GM18861 (cell line): ENCODE measurements around the gene RNF223.
"Not testable (repeated sequence)": the region's sequence is repeated elsewhere in the genome, so short reads cannot be mapped to it uniquely, and the experiment has no call there.

Source experiments
- ATAC-seq: cut with Tn5 transposase; IDR thresholded peaks from one replicate; pipeline ENCODE4 v1.9.1; 2021; ENCODE audit not compliant: unreplicated experiment

The RNF223 gene

GRCh38 chr1:1088029-1088800, 14.1 kb upstream of the RNF223 start:
- no peak for ATAC-seq

DNA sequence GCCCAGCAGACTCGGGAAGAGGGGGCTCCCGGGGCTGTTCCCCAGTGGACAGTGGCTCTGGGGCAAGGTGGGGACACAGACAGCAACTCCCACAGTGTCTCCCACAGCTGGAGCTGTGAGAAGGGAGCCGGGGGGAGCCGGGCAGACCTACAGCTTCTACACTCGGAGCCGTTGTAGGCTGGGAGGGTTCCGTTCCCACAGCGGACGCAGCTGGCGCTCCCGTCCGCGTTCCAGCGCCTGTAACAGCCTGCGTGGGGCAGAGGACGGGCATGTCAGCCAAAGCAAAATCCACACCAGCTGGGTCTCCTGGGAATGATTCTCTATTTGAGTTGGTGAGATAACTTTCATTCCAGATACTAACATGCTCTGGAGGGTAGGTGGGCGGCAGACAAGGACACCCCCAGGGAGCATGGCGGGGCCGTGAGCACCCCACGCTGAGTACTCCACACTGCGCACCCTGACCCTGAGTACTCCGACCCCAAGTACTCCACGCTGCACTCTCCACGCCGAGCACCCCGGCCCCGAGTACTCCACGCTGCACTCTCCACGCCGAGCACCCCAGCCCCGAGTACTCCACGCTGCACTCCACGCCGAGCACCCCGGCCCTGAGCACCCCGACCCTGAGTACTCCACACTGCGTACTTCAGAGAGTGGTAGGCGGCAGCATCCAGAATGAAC, 13.4 kb upstream of the RNF223 start:
- no peak for ATAC-seq

- ATAC-seq: no peak
Measured at GRCh38 chr1:1086911-1087341, 12.8 kb upstream of the RNF223 start.

DNA sequence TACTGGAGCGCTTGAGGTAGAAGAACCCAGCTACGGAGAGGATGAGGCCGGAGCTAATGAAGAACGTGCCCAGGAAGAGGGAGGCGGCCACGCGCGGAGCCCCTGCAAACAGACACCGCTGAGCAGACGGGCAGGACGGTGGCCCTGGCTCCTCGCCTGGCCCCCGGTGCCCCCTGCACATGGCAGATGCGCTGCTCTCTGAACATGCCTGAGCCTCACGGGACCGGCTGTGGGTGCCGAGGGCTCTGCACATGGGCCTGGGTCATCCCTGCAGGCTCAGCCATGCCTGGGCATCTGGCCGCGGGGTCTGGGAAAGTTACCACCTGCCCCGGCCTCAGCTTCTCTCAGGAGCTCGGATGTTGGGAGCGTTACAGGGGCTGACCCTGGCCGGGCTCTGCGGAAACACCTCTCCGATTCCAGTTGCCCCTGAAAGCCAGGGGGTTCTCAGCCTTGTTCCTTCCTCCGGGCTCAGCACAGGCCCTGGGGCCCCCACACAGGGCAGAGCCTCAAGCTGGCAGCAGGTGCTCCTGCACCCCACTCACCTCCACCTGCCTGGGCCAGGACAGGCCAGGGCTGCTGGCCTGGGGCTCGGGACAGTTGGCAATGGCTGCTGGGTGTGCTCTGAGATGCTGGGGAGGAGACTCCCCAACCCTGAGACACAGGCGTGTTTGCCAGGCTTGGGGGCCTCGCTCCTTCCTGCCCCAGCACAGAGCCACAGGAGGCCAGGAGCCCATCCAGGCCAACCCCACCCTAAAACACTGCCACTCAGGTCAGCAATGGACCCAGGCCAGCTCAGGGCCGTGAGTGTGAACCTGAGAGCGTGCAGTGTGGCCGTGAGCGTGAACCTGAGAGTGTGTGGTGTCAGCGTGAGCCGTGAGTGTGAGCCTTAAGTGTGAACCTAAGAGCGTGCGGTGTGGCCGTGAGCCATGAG, 12.1 kb upstream of the RNF223 start:
- no peak for ATAC-seq

GRCh38 chr1:1085171-1085841, 11.2 kb upstream of the RNF223 start:
- ATAC-seq: no peak

DNA sequence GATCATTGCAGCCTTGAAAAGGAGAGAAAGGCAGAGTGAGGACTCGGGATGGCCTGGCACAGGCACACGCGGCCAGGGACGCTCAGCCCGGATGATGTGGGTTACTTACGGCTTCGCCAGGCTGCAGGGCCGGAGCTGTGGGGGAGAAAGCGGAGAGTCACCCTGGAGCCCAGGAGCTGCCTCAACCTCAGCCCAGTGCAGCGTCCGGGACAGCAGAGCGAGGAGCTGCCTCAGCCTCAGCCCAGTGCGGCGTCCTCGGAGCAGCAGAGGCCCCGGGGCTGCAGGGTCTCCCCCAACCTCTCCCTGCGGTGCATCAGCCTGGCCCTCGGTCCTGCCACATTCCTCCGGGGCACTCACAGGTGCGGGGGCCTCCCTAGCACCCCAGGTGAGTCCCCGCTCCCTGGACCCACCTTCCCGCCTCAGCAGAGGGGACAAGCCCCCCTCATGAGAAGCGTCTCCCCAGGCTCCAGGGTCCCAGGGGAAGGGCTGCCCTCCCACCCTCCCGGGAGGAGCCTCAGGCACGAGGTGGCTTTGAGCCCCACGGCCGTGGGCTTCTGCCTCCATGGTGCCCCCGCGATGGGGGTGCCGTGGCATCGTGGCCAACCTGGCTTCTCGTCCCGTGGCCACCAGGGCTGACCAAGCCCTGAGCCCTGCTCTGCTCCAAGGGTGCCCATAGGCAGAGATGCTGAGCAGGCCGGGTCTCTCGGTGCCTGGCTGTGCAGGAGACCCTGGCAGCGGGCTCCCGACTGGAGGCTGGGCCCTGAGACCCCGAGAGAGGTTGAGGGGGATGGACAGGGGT, 10.5 kb upstream of the RNF223 start:
- ATAC-seq: no peak

DNA sequence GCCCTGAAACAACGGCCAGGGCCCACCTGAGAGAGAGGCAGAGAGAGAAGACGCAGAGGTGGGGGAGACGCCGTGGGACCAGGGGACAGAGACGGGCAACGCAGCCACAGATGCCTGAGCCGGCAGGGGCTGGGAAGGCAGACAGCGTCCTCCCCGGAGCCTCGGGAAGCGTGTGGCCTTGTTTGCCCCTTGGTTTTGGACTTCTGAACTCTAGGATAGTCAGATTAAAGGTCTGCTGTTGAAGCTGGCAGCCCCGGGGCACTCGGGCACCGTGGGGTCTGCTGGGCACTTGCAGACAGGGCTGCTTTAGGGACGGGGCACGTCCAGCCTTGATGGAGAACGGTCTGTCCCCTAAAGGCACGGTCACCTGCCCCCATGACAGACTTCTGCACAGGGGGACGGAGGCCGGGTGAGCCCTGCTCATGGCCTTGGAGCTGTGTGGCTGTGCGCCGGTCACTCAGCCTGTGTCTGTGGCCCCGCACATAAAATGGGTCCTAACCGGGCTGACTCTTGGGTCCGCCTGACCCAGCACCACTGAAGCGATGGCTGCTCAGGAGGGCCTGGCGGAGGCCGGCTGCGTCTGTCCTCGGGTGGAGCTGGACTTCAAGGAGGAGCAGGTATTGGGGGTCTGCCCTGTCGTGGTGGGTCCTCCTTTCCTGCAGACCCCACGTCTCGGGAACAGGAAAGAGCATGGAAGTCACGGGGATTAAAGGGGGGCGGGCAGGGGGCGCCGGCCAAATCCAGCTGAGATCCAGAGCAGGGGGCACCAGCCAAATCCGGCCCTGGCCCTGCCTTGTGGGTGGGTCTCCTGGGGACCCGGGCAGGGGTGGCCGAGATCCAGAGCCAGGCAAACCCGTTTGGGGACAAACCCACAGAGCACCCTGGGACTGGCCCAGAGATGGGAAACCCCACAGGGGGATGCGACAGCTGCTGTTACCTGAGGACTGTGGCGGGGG, 9.6 kb upstream of the RNF223 start:
- no peak for ATAC-seq

GRCh38 chr1:1082776-1083415, 8.8 kb upstream of the RNF223 start:
- no peak for ATAC-seq

DNA sequence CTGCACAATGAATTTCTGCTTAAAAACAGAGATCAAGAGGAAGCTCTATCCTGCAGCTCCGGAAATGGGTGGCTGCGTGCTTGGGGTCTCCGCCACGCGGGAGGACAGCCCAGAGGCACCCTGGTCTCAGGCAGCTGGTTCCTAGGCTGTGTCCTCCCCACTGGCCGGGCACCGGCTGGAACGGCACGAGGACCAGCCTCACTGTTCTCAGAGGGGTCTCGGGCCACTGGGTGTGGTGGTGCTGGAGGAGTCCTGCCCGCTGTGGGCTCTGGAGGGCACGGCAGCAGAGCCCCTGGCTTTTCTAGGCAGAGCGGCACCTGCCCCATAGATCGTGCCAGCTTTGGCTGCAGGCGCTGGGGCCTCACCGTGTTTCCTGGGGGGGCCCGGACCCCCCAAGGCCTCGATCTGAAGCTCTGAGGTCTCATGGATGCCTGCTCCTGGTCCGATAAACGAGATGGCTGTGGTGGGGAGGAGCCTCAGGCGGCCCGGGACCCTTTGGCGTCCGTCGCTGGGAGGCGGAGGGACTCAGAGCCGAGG, 8.2 kb upstream of the RNF223 start:
- ATAC-seq: no peak

GRCh38 chr1:1081311-1082238, 7.5 kb upstream of the RNF223 start:
- ATAC-seq: no peak

DNA sequence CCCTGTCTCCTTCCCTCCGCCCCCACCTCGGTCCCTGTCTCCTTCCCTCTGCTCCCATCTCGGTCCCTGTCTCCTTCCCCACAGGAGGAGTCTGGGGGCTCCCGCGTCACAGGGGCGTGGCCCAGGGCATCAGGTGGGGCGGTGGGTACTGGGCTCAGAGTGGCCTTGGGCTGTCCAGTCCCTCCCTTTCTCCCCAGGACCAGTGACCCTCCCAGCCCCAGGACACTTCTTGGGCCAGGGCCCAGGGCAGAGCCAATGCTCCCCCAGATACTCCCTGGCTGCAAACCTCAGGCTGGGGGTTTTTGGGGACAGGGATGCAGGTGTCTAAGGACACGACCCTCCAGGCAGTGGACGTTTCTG, 6.8 kb upstream of the RNF223 start:
- no peak for ATAC-seq

DNA sequence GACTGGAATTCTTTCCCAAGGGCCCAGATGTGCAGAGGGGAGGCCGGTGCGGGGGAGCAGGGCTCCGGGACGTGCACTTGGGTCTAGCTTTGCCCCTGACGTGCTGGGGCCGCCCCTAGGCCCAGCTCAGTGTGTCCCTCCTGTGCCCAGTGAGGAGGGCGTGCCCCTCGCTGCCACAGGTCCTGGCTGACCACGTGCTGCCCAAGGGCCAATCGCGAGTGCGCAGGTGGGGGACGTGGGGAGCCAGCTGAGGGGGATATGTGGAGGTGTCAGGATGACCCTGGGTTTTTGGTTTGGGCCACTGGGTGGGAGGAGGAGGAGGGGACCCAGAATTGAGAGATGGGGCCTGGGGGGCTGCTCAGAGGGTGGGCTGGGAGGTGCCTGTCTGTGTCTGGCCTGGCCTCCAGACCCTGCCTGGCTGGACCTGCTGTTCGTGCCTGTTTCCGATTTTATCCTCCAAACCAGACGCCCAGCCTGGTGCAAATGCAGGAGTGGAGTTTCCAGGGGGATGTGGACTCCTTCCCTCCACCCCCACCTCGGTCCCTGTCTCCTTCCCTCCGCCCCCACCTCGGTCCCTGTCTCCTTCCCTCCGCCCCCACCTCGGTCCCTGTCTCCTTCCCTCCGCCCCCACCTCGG, 6.1 kb upstream of the RNF223 start:
- ATAC-seq: no peak

DNA sequence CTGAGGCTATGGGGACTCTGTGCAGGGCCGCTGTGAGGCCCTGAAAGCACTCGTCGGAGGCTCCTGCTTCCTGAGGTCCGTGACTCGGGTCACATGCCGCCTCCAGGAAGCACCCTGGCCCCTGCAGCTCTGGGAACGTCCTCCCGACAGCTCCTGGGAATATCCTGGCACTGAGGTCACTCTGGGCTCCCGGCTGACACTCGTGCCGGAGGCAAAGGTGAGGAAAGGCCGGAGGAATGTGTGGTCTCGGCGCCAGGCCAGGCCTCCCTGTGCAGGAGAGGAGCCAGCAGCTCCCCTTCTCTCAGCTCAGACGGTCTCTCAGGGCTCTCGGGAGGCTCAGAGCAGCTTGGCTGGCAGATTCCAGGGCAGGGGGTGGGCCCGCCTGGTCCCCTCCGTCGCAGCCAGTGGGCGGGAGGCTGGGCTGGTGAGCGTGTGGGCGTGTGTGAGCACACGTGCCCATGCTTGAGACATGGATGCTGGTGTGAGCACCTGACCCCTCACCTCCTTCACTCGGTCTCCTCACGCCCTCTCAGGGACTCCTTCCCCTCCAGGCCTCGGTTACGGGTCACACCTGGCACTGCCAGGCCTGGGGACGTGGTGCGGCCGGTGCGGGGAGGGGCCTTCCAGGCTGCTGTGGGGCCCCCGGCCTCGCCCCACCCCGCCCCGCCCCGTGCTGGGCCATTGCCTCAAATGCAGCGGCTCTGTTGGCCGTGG, 5.5 kb upstream of the RNF223 start:
- no peak for ATAC-seq

DNA sequence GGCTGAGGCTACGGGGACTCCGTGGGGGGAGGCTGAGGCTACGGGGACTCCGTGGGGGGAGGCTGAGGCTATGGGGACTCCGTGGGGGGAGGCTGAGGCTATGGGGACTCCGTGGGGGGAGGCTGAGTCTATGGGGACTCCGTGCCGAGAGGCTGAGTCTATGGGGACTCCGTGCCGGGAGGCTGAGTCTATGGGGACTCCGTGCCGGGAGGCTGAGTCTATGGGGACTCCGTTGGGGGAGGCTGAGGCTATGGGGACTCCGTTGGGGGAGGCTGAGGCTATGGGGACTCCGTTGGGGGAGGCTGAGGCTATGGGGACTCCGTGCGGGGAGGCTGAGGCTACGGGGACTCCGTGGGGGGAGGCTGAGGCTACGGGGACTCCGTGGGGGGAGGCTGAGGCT, 3.3 kb upstream of the RNF223 start:
- ATAC-seq: not testable (repeated sequence)

GRCh38 chr1:1075148-1075935, 1.2 kb upstream of the RNF223 start:
- no peak for ATAC-seq
